AG04449 (cell line): Measurements from ENCODE around the gene TP53RK.
A peak's percentile ranks its signal among the peaks of the same experiment; 100 is the strongest.

ENCODE experiments used
- CTCF ChIA-PET: fragments of 350-600 bp; formaldehyde crosslinking; extraction: SDS; loops from one replicate; lab custom pipeline; 2021; ENCODE audit warnings: antibody characterized with exemption; lab: Yijun Ruan, JAX
- POLR2A ChIA-PET: fragments of 400-600, 350-600 bp; formaldehyde crosslinking; extraction: SDS; loops from one replicate; lab custom pipeline; 2020; ENCODE audit warnings: antibody characterized with exemption, inconsistent platforms; lab: Yijun Ruan, JAX
- DNase-seq: peaks from one replicate; pipeline ENCODE4 v3.0.0-alpha.2; 2010; ENCODE audit warnings: low read depth, low spot score
- H3K4me3 ChIP-seq: 2 replicates; pipeline ENCODE4 v1.5.1; 2011; ENCODE audit warnings: low read depth, mild to moderate bottlenecking, control low read depth, low read length
- TF ChIP-seq, protein P1 (sequence below): IDR thresholded peaks from one replicate; pipeline ENCODE4 v1.5.1; 2011; ENCODE audit warnings: mild to moderate bottlenecking, moderate library complexity, low read length, control low read depth, inconsistent platforms; ENCODE audit not compliant: insufficient read depth; ENCODE audit errors: missing control alignments

Gene TP53RK

DNA sequence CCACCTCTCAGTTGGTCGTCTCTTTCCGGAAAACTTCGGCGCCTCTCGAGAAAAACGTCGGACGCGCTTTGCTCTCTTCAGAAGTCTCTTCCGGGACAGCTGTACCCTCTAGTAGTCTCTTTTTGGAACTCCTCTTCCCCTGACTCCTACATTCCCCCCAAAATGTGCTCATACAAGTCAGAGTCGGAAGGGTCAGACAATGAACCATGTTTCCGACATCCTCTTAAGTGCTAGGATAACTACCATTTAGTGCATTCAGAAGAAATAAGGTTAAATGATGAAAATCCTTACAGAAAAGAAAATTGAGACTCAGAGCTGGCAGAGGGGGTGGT is 476 bp upstream of the TP53RK start:
- ChIA-PET POLR2A (interaction anchor here (0.6 to 1.0 kb wide), 2 partner anchors 57 to 1604 kb away, joined by 3 read pairs; no protein-coding TSS in a partner anchor), CTCF (interaction anchor here (1.0 to 3.6 kb wide), 3 partner anchors 9 to 341 kb away, joined by 3 to 21 read pairs (median 11); no protein-coding TSS in a partner anchor)
- peak overlapping the region; percentile 61 for H3K4me3 ChIP-seq
- TF ChIP-seq, protein P1, sequence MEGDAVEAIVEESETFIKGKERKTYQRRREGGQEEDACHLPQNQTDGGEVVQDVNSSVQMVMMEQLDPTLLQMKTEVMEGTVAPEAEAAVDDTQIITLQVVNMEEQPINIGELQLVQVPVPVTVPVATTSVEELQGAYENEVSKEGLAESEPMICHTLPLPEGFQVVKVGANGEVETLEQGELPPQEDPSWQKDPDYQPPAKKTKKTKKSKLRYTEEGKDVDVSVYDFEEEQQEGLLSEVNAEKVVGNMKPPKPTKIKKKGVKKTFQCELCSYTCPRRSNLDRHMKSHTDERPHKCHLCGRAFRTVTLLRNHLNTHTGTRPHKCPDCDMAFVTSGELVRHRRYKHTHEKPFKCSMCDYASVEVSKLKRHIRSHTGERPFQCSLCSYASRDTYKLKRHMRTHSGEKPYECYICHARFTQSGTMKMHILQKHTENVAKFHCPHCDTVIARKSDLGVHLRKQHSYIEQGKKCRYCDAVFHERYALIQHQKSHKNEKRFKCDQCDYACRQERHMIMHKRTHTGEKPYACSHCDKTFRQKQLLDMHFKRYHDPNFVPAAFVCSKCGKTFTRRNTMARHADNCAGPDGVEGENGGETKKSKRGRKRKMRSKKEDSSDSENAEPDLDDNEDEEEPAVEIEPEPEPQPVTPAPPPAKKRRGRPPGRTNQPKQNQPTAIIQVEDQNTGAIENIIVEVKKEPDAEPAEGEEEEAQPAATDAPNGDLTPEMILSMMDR: no peak
- no peak for DNase-seq

DNA sequence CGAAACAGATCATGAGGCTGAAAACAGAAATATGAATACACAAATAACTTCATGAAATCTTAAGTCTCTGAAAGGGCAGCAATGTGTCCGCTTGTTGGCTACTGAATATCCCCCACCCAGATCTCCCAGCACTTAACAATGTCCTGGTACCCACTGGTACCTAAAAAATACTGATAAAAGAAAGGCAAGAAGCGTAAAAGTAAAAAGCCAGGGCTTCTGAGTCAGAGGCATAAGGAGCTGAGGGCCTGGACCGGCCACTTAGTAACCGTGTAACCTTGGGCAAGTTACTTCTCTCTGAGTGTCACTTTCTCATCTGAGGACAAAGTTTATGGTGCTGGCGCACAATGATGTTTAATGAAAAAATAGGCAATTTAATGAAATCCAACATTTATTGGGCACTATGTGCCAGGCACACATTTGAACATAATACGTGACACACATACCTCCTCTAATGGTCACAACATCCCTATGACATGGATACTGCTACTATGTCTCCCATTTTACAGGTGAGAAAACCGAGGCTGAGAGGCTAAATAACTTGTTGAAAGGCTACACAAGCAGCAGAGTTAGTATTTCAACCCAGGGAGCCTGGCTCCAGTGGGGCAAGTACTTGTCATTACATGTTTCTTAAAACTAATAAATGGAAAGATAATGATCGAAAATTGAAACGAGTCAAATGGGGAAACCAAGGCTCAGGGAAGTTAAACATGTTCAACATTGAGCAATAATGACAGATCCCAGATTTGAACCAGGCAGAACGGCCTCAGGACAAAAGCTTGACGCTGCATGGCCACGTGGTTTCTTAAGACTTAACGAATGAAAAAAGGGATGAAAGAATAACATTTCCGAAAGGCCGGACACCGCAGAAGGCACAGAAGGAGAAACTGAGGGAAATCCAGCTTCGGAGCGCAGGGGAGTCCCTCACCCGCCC is 828 bp downstream of the TP53RK start:
- CTCF ChIA-PET: interaction anchor here (1.0 to 3.6 kb wide), 4 partner anchors 8 to 339 kb away, joined by 3 to 21 read pairs (median 7); no protein-coding TSS in a partner anchor
- TF ChIP-seq, protein P1: no peak
- peak overlapping the region; percentile 83 for H3K4me3 ChIP-seq
- POLR2A ChIA-PET: no interaction called here
- DNase-seq: no peak

DNA sequence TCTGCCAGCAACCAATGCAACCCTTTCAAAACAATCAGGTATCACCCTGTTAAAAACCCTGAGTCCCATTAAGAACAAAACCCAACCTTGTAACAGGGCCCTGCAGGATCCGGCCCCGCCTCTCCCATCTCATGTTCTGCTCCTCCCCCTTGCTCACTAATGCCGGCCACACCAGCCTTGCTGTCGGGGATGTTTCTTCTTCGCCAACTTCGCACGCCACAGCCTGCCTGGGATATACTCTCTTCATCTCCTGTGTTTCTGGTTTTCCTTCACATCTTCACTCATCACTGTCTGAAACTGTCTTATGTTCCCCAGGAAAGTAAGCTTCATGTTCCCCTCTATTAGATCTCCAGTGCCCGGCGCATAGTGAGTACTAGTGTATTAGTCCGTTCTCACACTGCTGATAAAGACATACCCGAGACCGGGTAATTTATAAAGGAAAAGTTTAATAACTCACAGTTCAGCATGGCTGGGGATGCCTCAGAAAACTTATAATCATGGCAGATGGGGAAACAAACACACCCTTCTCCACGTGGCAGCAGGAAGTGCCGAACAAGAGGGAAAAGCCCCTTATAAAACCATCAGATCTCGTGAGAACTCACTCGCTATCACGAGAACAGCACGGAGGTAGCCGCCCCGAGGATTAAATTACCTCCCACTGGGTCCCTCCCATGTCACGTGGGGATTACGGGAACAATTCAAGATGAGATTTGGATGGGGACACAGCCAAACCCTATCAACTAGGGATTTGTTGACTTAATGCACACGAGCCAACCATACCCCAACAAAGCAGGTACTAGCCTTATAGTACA is 5.1 kb downstream of the TP53RK start:
- POLR2A ChIA-PET: no interaction called here
- no peak for DNase-seq
- peak overlapping the region; percentile 47 for H3K4me3 ChIP-seq
- TF ChIP-seq, protein P1: no peak
- CTCF ChIA-PET: interaction anchor here (1.2 to 5.6 kb wide), 2 partner anchors 163 to 164 kb away, joined by 3 to 61 read pairs; no protein-coding TSS in a partner anchor

DNA sequence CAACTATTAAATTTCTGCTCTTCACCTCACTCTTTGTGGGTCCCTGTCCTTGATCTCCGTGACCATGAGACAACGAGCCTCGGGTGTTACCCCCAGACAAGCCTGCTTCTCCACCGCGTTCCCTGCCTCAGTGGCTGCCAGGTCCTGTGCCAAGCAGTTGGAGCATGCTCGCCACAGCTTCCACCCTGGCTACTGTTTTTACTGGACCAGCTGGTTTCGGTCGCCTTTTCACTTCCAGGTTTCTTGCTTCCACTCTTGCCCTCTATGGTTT is 5.6 kb downstream of the TP53RK start:
- H3K4me3 ChIP-seq: peak overlapping the region; percentile 47
- TF ChIP-seq, protein P1: no peak
- ChIA-PET CTCF (interaction anchor here (5.6 kb wide), 1 partner anchor 162 kb away, joined by 61 read pairs; no protein-coding TSS in a partner anchor), POLR2A (no interaction called here)
- no peak for DNase-seq

DNA sequence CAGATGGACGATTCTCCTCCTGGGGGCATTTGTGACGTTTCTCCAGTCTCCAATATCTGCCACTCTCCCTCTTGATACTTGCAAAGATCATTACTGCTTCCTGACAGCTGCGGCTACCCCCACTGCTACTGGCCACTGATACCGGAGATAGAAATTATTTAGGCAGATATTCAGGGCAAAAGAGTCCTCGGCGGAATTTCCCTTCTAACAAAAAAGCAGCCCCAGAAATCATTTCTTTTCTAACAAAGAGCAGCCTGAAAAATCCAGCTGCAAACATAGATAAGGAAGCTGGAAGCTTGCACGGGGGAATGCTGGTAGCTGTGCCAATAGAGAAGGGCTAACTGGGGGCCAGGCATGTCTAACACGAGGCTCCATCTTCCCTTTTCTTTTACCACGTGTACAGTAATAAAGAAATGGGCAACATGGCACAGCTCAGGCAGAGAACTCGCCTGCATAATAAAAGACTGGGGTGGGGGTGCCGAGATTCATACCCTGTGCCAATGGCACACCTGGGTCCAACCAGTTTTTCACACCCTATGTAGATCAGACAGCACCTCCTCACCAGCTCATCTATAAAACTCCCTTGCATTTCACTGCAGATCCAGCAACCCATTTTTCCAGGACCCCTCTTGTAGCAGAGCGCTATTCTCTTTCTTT is 6.1 kb downstream of the TP53RK start:
- ChIA-PET POLR2A (no interaction called here), CTCF (interaction anchor here (1.2 to 5.6 kb wide), 2 partner anchors 162 to 554 kb away, joined by 3 to 61 read pairs; no protein-coding TSS in a partner anchor)
- TF ChIP-seq, protein P1: no peak
- H3K4me3 ChIP-seq: peak overlapping the region; percentile 47
- no peak for DNase-seq
